ENCODE results near the gene SPG7. TPM values are rescaled to one million over a fixed set of nuclear protein-coding genes. Genes with fewer than 3 reads are reported as not detected.
A peak's percentile ranks its signal among the peaks of the same experiment; 100 is the strongest.

Gene SPG7
- total RNA-seq, 1 donor from 2014 or later = 119 TPM

DNA sequence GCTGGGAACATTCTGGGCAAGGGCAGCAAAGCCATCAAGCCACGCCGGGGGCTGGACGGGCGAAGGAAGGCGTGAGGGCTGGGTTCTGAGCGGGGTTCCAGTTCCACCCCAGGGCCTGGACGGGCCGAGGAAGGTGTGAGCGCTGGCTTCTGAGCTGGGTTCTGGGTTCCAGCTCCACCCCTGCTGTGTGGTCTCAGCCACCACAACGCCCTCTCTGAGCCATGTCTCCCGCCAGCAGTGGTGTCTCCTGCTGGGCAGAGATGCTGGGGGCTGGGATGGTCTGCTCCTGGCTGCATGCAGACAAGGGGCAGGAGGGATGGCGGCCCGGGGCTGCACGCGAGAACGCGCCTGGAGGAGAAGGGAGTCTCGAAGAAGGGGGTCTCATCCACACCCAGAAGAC, 63.4 kb downstream of the SPG7 start:
- Histone ChIP-seq H3K4me3 (no peak overlapping the region), H3K36me3 (no peaks in the 10 kb centered on the region), H3K9me3 (no peaks in the 10 kb centered on the region), H3K27me3 (peaks cover 3% of the 10 kb centered on the region), H3K27ac (no peak overlapping the region), H3K4me1 (peaks cover 18% of the 10 kb centered on the region)
- intact Hi-C loops (cut with DNase I) = no loop called here
- TF ChIP-seq POLR2A (IDR thresholded peaks at IDR 0.05) (no peak), POLR2AphosphoS5 (IDR thresholded peaks at IDR 0.05; ENCODE audit: insufficient read depth in 1 of 2, low read depth in 1 of 2) (no peak)
- TF ChIP-seq, protein P1, sequence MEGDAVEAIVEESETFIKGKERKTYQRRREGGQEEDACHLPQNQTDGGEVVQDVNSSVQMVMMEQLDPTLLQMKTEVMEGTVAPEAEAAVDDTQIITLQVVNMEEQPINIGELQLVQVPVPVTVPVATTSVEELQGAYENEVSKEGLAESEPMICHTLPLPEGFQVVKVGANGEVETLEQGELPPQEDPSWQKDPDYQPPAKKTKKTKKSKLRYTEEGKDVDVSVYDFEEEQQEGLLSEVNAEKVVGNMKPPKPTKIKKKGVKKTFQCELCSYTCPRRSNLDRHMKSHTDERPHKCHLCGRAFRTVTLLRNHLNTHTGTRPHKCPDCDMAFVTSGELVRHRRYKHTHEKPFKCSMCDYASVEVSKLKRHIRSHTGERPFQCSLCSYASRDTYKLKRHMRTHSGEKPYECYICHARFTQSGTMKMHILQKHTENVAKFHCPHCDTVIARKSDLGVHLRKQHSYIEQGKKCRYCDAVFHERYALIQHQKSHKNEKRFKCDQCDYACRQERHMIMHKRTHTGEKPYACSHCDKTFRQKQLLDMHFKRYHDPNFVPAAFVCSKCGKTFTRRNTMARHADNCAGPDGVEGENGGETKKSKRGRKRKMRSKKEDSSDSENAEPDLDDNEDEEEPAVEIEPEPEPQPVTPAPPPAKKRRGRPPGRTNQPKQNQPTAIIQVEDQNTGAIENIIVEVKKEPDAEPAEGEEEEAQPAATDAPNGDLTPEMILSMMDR (IDR thresholded peaks at IDR 0.05) = no peak
- no peak for DNase-seq (ENCODE audit: extremely low spot score in 2 of 2)

DNA sequence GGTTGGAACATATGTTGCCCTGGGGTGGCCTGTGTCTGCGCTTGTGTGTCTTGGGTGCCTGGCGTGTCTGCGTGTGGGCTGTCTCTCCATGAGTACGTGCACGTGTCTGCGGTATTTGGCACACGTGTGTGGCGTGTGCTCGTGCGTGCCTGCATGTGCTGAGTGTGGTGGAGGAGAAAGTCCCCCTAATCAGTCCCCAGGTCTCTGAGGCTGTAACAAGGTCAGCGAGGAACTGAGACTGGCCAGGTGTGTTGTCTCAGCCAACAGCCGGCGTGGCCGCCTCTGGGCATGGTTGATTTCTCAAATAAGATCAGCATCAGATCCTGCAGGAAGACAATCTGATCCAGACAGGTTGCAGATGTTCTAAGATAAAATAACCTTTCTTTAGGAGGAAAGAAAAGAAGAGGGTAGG, 63.9 kb downstream of the SPG7 start:
- H3K4me1 ChIP-seq = peaks cover 18% of the 10 kb centered on the region
- intact Hi-C loops (cut with DNase I) = no loop called here
- no peak overlapping the region for H3K27ac ChIP-seq
- TF ChIP-seq POLR2AphosphoS5 (IDR thresholded peaks at IDR 0.05; ENCODE audit: insufficient read depth in 1 of 2, low read depth in 1 of 2) = no peak
- TF ChIP-seq POLR2A (IDR thresholded peaks at IDR 0.05) = no peak
- TF ChIP-seq, protein P1 (IDR thresholded peaks at IDR 0.05) = no peak
- DNase-seq (ENCODE audit: extremely low spot score in 2 of 2) = no peak
- H3K27me3 ChIP-seq = peaks cover 3% of the 10 kb centered on the region
- no peaks in the 10 kb centered on the region for H3K9me3 ChIP-seq
- H3K36me3 ChIP-seq = no peaks in the 10 kb centered on the region
- H3K4me3 ChIP-seq = no peak overlapping the region

DNA sequence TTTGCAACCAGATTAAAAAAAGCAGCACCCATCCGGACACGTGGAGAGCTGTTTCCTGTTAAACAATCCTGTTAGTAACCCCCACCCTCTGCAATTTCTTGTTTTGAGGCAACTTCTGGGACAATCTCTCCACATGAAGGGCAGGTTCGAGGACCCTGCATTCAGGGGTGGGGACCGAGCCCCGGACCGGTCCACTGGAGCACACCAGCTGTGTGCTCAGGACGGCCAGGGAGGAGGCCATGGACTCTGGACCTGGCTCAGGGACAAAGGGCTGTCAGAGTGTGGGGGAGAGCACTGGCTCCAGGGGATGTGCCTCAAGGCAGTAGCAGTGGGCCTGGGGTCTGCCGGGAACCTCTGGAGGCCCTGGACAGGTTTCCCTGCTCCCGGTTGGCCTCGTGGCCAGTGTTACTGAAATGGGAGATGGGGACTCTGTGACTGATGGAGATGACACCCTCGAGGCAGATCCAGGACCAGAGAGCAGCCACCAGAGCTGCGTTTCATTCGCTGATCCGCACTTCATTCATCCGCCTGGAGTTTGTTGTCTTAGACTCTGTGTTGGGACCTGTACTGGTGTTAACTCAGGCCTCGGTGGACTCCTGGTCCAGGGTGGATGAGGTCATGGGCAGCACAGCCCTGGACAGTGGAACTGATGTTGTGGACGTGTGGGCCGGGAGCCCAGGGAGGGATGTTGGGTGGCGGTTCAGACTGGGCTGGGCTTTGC, 64.4 kb downstream of the SPG7 start:
- H3K27me3 ChIP-seq = peaks cover 3% of the 10 kb centered on the region
- H3K36me3 ChIP-seq = no peaks in the 10 kb centered on the region
- peaks cover 18% of the 10 kb centered on the region for H3K4me1 ChIP-seq
- no peaks in the 10 kb centered on the region for H3K9me3 ChIP-seq
- no peak for DNase-seq (ENCODE audit: extremely low spot score in 2 of 2)
- TF ChIP-seq POLR2A (IDR thresholded peaks at IDR 0.05) (no peak), POLR2AphosphoS5 (IDR thresholded peaks at IDR 0.05; ENCODE audit: insufficient read depth in 1 of 2, low read depth in 1 of 2) (no peak)
- TF ChIP-seq, protein P1 (IDR thresholded peaks at IDR 0.05) = no peak
- intact Hi-C loops (cut with DNase I) = no loop called here
- H3K27ac ChIP-seq = no peak overlapping the region
- H3K4me3 ChIP-seq = no peak overlapping the region

DNA sequence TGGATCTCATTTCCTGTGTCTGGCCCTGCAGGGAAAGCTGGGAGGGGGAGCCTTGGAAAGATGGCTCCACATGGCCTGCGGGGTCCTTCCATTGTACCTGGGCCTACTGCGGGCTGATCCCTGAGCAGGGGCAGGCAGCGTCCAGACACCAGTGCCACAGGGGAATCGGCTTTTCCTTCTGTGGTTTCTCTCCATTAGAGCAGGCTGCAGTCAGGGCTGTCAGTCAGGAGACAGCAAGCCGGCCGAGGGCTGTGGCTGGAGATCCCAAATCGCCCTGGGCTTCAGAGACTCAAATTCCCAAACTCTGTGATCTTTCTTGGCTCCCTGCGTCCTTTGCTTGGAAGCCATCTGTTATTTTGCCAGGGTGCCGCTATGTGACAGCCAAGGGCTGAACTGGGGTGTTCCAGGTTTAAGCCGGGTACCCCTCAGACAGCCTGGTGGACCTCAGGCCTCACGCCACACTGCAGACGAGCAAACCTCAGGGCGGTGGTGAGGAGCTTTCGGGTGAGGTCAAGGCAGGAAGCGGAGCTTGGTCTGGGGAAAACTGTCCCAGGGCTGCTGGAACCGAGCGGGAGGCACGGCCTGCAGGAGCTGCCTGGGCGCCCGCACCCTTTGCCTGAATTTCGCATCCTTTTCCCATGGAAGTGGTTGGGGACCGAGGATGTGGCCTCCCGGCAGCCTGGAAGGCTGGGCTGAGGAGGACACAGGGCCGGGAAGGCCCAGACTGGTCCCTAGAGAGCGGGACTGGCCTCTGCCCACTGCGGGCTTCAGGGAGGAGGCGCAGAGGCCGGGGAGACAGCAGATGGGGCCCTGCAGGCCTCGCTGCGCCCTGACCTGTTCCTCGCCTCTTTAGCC, 65.8 kb downstream of the SPG7 start:
- Histone ChIP-seq H3K4me1 (peaks cover 18% of the 10 kb centered on the region), H3K27me3 (peaks cover 3% of the 10 kb centered on the region), H3K27ac (no peak overlapping the region), H3K4me3 (peak overlapping the region in 1 of 2 donors; percentile 43), H3K36me3 (no peaks in the 10 kb centered on the region), H3K9me3 (no peaks in the 10 kb centered on the region)
- no peak for DNase-seq (ENCODE audit: extremely low spot score in 2 of 2)
- no peak for TF ChIP-seq POLR2AphosphoS5 (IDR thresholded peaks at IDR 0.05; ENCODE audit: insufficient read depth in 1 of 2, low read depth in 1 of 2)
- TF ChIP-seq, protein P1 (IDR thresholded peaks at IDR 0.05) = no peak
- TF ChIP-seq POLR2A (IDR thresholded peaks at IDR 0.05) = no peak
- intact Hi-C loops (cut with DNase I) = no loop called here

Measured in vagina (tissue), 2 donors.